Breast epithelium (tissue), 4 donors: ENCODE results near the gene AURKA. TPM values are rescaled to one million over a fixed set of nuclear protein-coding genes. Genes with fewer than 3 reads are reported as not detected.
A peak's percentile ranks its signal among the peaks of the same experiment; 100 is the strongest.

Source experiments
- DNase-seq, 2 donors: peaks; one replicate each; pipeline ENCODE4 v3.0.0-alpha.2; 2019; ENCODE audit warnings: low spot score in 2 of 2
- H3K27ac ChIP-seq, 2 donors: fragments of 200-600 bp; sonication (generic) in 1 of 2; one replicate each; pipeline ENCODE4 v1.5.1; 2016 to 2019; ENCODE audit warnings: mild to moderate bottlenecking in 1 of 2
- H3K27me3 ChIP-seq, 2 donors: fragments of 200-600 bp; sonication (generic) in 1 of 2; one replicate each; pipeline versions ENCODE4 v1.5.1 to v1.6.0; 2017 to 2019; ENCODE audit warnings: control low read depth in 1 of 2, mild to moderate bottlenecking in 1 of 2
- H3K36me3 ChIP-seq: fragments of 200-600 bp; one replicate; pipeline ENCODE4 v1.5.1; 2019
- H3K4me1 ChIP-seq, 2 donors: fragments of 200-600 bp; sonication (generic); one replicate each; pipeline ENCODE4 v1.5.1; 2016 to 2019; ENCODE audit warnings: control low read depth in 1 of 2
- H3K4me3 ChIP-seq, 3 donors: fragments of 200-600 bp; sonication (generic); 1 replicate in 2 of 3; 2 replicates in 1 of 3; pipeline ENCODE4 v1.5.1; 2016 to 2019; ENCODE audit warnings: mild to moderate bottlenecking in 3 of 3, moderate library complexity in 2 of 3
- H3K9me3 ChIP-seq, 2 donors: fragments of 200-600 bp; sonication (generic) in 1 of 2; one replicate each; pipeline ENCODE4 v1.5.1; 2016 to 2019; ENCODE audit warnings: control low read depth in 1 of 2
- POLR2A ChIP-seq: fragments of 450-650 bp; IDR thresholded peaks from one replicate; pipeline ENCODE4 v1.6.1; 2016; ENCODE audit warnings: antibody characterized with exemption, mild to moderate bottlenecking, moderate library complexity
- POLR2AphosphoS5 ChIP-seq, 3 donors: sonication (generic); formaldehyde crosslinking; IDR thresholded peaks; one replicate each; pipeline ENCODE4 v1.6.1; 2017; ENCODE audit warnings: antibody characterized with exemption in 3 of 3
- intact Hi-C: fragments of 100-400 bp; cut with DNase I; formaldehyde crosslinking; loops from one replicate; pipeline ENCODE4 v1.15.1; 2023; ENCODE audit warnings: low total_unique reads
- total RNA-seq, 3 donors: library from RNA; depleted of rRNA; stranded (reverse); fragments of >200 nt; gene quantifications; one replicate each; pipeline ENCODE4 v1.1.0, GENCODE V29; 2016
- TF ChIP-seq, protein P1 (sequence below), 3 donors: fragments of 450-650 bp; IDR thresholded peaks; one replicate each; pipeline ENCODE4 v1.5.1; 2016 to 2017; ENCODE audit warnings: antibody characterized with exemption in 3 of 3, mild to moderate bottlenecking in 3 of 3, moderate library complexity in 3 of 3

Gene AURKA
- total RNA-seq, 3 donors from 2014 or later, result 0.98 to 2.2 (median 1.6) TPM

DNA sequence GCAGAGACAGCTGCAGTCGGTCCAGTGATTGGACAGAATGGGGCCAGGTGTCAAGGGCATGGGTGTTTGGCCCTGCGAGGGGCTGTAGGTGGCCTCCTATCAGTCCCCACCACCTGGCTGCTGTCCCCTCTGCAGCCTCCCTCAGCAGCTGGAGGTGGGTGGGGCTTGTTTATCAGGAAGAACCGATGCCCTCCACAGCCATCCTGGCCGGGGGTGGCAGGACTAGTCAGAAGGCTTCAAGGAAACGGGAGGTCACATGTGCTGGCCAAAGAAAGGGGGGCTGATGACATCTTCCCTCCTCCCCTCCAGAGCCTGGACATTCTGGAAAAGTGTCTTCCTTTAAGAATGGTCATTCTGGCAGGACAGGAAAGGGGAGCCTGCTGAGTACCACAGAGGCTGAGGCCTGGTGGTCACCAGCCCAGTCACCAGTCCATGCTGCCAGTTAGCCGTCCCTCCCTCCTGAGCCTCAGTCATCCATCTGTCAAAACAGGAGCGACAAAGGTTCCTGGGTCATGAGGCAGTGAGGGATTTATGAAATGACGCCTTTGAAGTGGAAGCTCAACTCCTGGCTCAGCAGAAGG lies 29.1 kb downstream of the AURKA start:
- H3K27ac ChIP-seq, result peak overlapping the region; percentile 23 to 52
- intact Hi-C loops, result no loop called here
- H3K4me1 ChIP-seq, result peaks cover 7 to 9% of the 10 kb centered on the region in 2 donors
- H3K4me3 ChIP-seq, result peak overlapping the region in 2 of 3 donors; percentile 4 to 17
- H3K36me3 ChIP-seq, result no peaks in the 10 kb centered on the region
- TF ChIP-seq POLR2AphosphoS5 (IDR thresholded peaks at IDR 0.05) (no peak), POLR2A (no peak)
- TF ChIP-seq, protein P1, sequence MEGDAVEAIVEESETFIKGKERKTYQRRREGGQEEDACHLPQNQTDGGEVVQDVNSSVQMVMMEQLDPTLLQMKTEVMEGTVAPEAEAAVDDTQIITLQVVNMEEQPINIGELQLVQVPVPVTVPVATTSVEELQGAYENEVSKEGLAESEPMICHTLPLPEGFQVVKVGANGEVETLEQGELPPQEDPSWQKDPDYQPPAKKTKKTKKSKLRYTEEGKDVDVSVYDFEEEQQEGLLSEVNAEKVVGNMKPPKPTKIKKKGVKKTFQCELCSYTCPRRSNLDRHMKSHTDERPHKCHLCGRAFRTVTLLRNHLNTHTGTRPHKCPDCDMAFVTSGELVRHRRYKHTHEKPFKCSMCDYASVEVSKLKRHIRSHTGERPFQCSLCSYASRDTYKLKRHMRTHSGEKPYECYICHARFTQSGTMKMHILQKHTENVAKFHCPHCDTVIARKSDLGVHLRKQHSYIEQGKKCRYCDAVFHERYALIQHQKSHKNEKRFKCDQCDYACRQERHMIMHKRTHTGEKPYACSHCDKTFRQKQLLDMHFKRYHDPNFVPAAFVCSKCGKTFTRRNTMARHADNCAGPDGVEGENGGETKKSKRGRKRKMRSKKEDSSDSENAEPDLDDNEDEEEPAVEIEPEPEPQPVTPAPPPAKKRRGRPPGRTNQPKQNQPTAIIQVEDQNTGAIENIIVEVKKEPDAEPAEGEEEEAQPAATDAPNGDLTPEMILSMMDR (IDR thresholded peaks at IDR 0.05), result no peak
- no peaks in the 10 kb centered on the region for H3K27me3 ChIP-seq
- H3K9me3 ChIP-seq, result no peaks in the 10 kb centered on the region
- peak in 1 of 2 donors; percentile 30 for DNase-seq

- H3K27ac ChIP-seq, result peak overlapping the region; percentile 89
- no peaks in the 10 kb centered on the region for H3K9me3 ChIP-seq
- TF ChIP-seq POLR2A (no peak), POLR2AphosphoS5 (IDR thresholded peaks at IDR 0.05) (no peak)
- TF ChIP-seq, protein P1 (IDR thresholded peaks at IDR 0.05), result no peak
- H3K27me3 ChIP-seq, result no peaks in the 10 kb centered on the region
- intact Hi-C loops, result no loop called here
- no peak overlapping the region for H3K4me3 ChIP-seq
- peaks cover 7 to 9% of the 10 kb centered on the region in 2 donors for H3K4me1 ChIP-seq
- no peak for DNase-seq
- H3K36me3 ChIP-seq, result no peaks in the 10 kb centered on the region
These were observed 30.1 kb downstream of the AURKA start for GRCh38 chr20:56361900-56362299.

DNA sequence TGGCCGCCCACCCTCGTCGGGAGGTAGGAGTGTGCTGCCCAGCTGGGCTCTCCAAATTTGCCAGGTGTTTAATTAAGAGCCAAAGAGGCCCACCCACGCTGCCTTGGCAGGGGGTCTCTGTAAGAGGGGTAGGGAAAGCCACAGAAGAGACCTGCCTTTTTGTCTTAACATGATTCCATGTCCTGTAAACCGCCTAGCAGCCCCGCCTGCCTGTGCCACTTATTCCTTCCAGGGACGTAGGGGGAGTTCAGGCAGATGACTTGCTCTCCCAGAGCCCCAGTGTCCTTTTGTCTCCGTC lies 31.2 kb downstream of the AURKA start:
- H3K36me3 ChIP-seq, result no peaks in the 10 kb centered on the region
- H3K4me3 ChIP-seq, result peak overlapping the region in 2 of 3 donors; percentile 90 to 93
- H3K4me1 ChIP-seq, result peaks cover 7 to 9% of the 10 kb centered on the region in 2 donors
- DNase-seq, result no peak
- intact Hi-C loops, result no loop called here
- no peak for TF ChIP-seq POLR2A
- TF ChIP-seq, protein P1 (IDR thresholded peaks at IDR 0.05), result no peak
- TF ChIP-seq POLR2AphosphoS5 (IDR thresholded peaks at IDR 0.05), result no peak
- no peaks in the 10 kb centered on the region for H3K27me3 ChIP-seq
- no peaks in the 10 kb centered on the region for H3K9me3 ChIP-seq
- peak overlapping the region; percentile 89 for H3K27ac ChIP-seq

- TF ChIP-seq, protein P1 (IDR thresholded peaks at IDR 0.05), result no peak
- no peak for TF ChIP-seq POLR2A
- no peak for TF ChIP-seq POLR2AphosphoS5 (IDR thresholded peaks at IDR 0.05)
- no peaks in the 10 kb centered on the region for H3K27me3 ChIP-seq
- DNase-seq, result no peak
- peak overlapping the region; percentile 84 to 93 (median 90) for H3K4me3 ChIP-seq
- H3K9me3 ChIP-seq, result no peaks in the 10 kb centered on the region
- no peaks in the 10 kb centered on the region for H3K36me3 ChIP-seq
- H3K4me1 ChIP-seq, result peaks cover 7 to 9% of the 10 kb centered on the region in 2 donors
- intact Hi-C loops, result no loop called here
- peak overlapping the region; percentile 89 for H3K27ac ChIP-seq
These were observed 31.7 kb downstream of the AURKA start for GRCh38 chr20:56360133-56360907.
